Spleen (tissue), 11 donors: Measurements from ENCODE around the gene DLX2. TPM values are rescaled to one million over a fixed set of nuclear protein-coding genes. Genes with fewer than 3 reads are reported as not detected.
A peak's percentile ranks its signal among the peaks of the same experiment; 100 is the strongest.

Source experiments
- DNase-seq: peaks from one replicate; pipeline ENCODE4 v3.0.0-alpha.2; 2020
- H3K27ac ChIP-seq, 8 donors: fragments of 200-600 bp; sonication (generic) in 7 of 8; 1 replicate in 4 of 8; 2 replicates in 4 of 8; pipeline versions ENCODE4 v1.5.0 to v1.8.0; 2016 to 2021; ENCODE audit warnings: inconsistent platforms in 4 of 8, mild to moderate bottlenecking in 4 of 8, moderate library complexity in 1 of 8
- H3K27me3 ChIP-seq, 7 donors: fragments of 200-600 bp; sonication (generic) in 6 of 7; replicated peaks in 1 of 7; 1 replicate in 4 of 7; 2 replicates in 3 of 7; pipeline versions ENCODE4 v1.5.0 to v1.8.0; 2016 to 2021; ENCODE audit warnings: inconsistent platforms in 3 of 7, mild to moderate bottlenecking in 1 of 7
- H3K36me3 ChIP-seq, 6 donors: fragments of 200-600 bp; sonication (generic) in 5 of 6; 1 replicate in 4 of 6; 2 replicates in 2 of 6; pipeline versions ENCODE4 v1.5.0 to v1.8.0; 2016 to 2021; ENCODE audit warnings: inconsistent platforms in 2 of 6
- H3K4me1 ChIP-seq, 6 donors: fragments of 200-600 bp; sonication (generic) in 5 of 6; 1 replicate in 3 of 6; 2 replicates in 3 of 6; pipeline versions ENCODE4 v1.5.0 to v1.8.0; 2016 to 2021; ENCODE audit warnings: inconsistent platforms in 3 of 6
- H3K4me3 ChIP-seq, 8 donors: fragments of 200-600 bp; sonication (generic) in 7 of 8; 1 replicate in 4 of 8; 2 replicates in 4 of 8; pipeline versions ENCODE4 v1.5.0 to v1.8.0; 2016 to 2021; ENCODE audit warnings: inconsistent platforms in 4 of 8, mild to moderate bottlenecking in 4 of 8, moderate library complexity in 2 of 8
- H3K9me3 ChIP-seq, 8 donors: fragments of 200-600 bp; sonication (generic) in 7 of 8; 1 replicate in 4 of 8; 2 replicates in 4 of 8; pipeline versions ENCODE4 v1.5.0 to v1.8.0; 2016 to 2021; ENCODE audit warnings: inconsistent platforms in 4 of 8
- POLR2A ChIP-seq, 3 donors: fragments of 450-650 bp; IDR thresholded peaks; one replicate each; pipeline ENCODE4 v1.5.1; 2017; ENCODE audit warnings: antibody characterized with exemption in 3 of 3, mild to moderate bottlenecking in 1 of 3
- POLR2AphosphoS5 ChIP-seq, 3 donors: sonication (generic); formaldehyde crosslinking; IDR thresholded peaks; one replicate each; pipeline ENCODE4 v1.5.1; 2017; ENCODE audit warnings: antibody characterized with exemption in 3 of 3
- WGBS, 5 donors: extraction: QIAGEN DNeasy Blood & Tissue Kit in 3 of 5; methylation state at CpG; one replicate each; pipeline versions ENCODE4 v1.1.5 to v1.1.7; 2013 to 2018; 5-methylcytosine and 5-hydroxymethylcytosine counted together
- intact Hi-C: fragments of 100-400 bp; cut with DNase I; formaldehyde crosslinking; loops from one replicate; pipeline ENCODE4 v1.15.0; 2023; ENCODE audit warnings: low total_unique reads
- polyA plus RNA-seq, 3 donors: library from polyadenylated mRNA; stranded (reverse); fragments of 200-250 nt; gene quantifications; one replicate each; pipeline ENCODE4 v1.2.1, GENCODE V29; 2013
- total RNA-seq, 7 donors: library from RNA; depleted of rRNA in 3 of 7; stranded (reverse); fragments of >200 nt in 3 of 7; fragmentation: NEBNext Ultra II Directional in 4 of 7; extraction: Animal tissue kit (Norgen Biotek cat#: 25700) in 4 of 7; gene quantifications; one replicate each; pipeline versions ENCODE4 v1.1.0 to v1.2.1, GENCODE V29; 2016 to 2021
- TF ChIP-seq, protein P1 (sequence below), 11 experiments: fragments of 200-600 bp in 7 of 11; fragments of 450-650 bp in 4 of 11; sonication (generic) in 4 of 11; IDR thresholded peaks in 8 of 11; conservative IDR thresholded peaks in 3 of 11; 1 replicate in 7 of 11; 2 replicates in 4 of 11; pipeline versions ENCODE4 v1.4.0 to v1.8.0; 2016 to 2021; ENCODE audit warnings: antibody characterized with exemption in 11 of 11, inconsistent platforms in 4 of 11, mild to moderate bottlenecking in 1 of 11
- donor health status: healthy with polysubstance abuse.
- donor health status: DM: no; HTN: no; CAD: no; lungs with moderate emphysema.
- donor health status: DM: no; HTN: no; CAD: no.
- donor health status: Bipolar disorder and iron deficiency.
- donor health status: healthy.
- donor health status: DM: no; HTN: no; CAD: no.
- donor health status: DM: yes; HTN: yes; CAD: no.

Gene DLX2
- total and polyA plus RNA-seq, 10 donors: 0.06 TPM; not detected in 9

DNA sequence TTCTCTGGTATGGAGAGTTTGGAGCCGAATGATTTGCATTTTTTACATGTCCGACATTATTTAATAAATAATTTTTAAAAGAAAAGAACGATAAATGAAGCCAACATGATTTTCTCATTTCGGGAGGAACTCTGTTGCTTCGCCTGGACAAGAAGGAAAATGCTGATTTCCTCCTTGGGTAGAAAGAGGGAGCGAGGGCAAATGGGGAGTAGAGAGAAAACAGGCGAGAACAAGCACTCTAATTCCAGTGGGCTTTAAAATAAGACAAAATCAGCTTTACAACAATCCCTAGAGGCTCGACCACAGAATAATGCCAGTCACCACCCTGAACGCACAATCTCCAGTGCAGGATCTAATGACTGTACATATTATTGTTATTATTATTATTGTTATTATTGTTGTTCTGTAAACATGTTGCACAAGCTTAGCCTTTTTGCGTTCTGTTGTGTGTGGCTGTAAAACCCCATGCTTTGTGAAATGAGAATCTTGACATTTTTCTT, 13.6 kb downstream of the DLX2 start:
- H3K4me3 ChIP-seq: no peak overlapping the region
- 9 to 18% (median 15%) methylated on average over 10 of the region's 10 CpGs for WGBS, 5 donors
- H3K9me3 ChIP-seq: peaks cover 0 to 30% (median 0%) of the 10 kb centered on the region in 8 donors
- no peak for DNase-seq
- peaks cover 54 to 100% (median 100%) of the 10 kb centered on the region in 7 donors for H3K27me3 ChIP-seq
- intact Hi-C loops: no loop called here
- H3K4me1 ChIP-seq: peaks cover 16 to 69% (median 41%) of the 10 kb centered on the region in 6 donors
- TF ChIP-seq, protein P1, sequence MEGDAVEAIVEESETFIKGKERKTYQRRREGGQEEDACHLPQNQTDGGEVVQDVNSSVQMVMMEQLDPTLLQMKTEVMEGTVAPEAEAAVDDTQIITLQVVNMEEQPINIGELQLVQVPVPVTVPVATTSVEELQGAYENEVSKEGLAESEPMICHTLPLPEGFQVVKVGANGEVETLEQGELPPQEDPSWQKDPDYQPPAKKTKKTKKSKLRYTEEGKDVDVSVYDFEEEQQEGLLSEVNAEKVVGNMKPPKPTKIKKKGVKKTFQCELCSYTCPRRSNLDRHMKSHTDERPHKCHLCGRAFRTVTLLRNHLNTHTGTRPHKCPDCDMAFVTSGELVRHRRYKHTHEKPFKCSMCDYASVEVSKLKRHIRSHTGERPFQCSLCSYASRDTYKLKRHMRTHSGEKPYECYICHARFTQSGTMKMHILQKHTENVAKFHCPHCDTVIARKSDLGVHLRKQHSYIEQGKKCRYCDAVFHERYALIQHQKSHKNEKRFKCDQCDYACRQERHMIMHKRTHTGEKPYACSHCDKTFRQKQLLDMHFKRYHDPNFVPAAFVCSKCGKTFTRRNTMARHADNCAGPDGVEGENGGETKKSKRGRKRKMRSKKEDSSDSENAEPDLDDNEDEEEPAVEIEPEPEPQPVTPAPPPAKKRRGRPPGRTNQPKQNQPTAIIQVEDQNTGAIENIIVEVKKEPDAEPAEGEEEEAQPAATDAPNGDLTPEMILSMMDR (IDR thresholded peaks at IDR 0.05 in 8 of 11, conservative IDR thresholded peaks at IDR 0.05 in 3 of 11): no peak
- TF ChIP-seq POLR2AphosphoS5 (IDR thresholded peaks at IDR 0.05): no peak
- TF ChIP-seq POLR2A (IDR thresholded peaks at IDR 0.05): no peak
- no peaks in the 10 kb centered on the region for H3K36me3 ChIP-seq
- H3K27ac ChIP-seq: no peak overlapping the region

DNA sequence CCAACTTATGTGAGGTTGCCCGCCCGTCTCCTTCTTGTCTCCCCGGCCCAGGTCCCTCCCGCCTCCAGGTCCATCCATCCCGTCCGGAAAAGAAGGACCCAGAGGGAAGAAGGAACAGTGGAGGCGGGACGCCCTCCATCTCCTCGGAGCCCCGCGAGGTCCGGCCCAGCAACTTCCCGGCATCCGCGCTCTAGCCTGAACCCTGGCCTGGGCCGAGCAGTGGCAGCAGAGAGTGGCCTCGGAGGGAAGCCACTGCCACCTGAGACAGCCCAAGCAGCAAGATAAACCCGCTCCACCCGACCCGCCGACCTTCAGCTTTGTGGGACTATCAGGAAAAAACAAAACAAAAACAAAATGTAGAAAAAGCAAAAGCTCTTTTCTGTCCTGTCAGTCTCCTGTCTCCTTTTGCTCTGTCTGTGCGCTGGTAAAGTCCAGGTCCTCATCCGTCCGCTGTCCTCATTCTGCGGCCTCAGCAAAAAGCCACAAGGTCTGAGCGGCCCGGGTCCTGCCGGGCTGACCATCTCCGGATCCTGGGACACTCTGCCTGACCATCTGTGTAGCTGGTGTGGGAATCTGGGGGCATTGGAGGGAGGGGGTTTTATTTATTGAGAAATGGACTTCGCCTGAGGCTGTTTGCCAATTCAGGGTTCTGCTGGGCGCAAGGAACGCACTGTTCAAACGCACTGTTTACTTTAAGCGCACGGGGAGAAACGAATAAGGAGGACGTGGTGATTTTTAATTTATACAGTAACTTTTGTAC, 14.3 kb downstream of the DLX2 start:
- H3K9me3 ChIP-seq: peaks cover 0 to 24% (median 0%) of the 10 kb centered on the region in 8 donors
- no peak overlapping the region for H3K27ac ChIP-seq
- H3K27me3 ChIP-seq: peaks cover 53 to 100% (median 100%) of the 10 kb centered on the region in 7 donors
- intact Hi-C loops: no loop called here
- H3K36me3 ChIP-seq: no peaks in the 10 kb centered on the region
- H3K4me3 ChIP-seq: peak overlapping the region in 1 of 8 donors; percentile 30
- 6 to 15% (median 13%) methylated on average over 33 to 37 of the region's 37 CpGs for WGBS, 5 donors
- peaks cover 14 to 69% (median 41%) of the 10 kb centered on the region in 6 donors for H3K4me1 ChIP-seq
- TF ChIP-seq POLR2AphosphoS5 (IDR thresholded peaks at IDR 0.05) (no peak), POLR2A (IDR thresholded peaks at IDR 0.05) (no peak)
- TF ChIP-seq, protein P1 (IDR thresholded peaks at IDR 0.05 in 8 of 11, conservative IDR thresholded peaks at IDR 0.05 in 3 of 11): no peak
- DNase-seq: no peak

DNA sequence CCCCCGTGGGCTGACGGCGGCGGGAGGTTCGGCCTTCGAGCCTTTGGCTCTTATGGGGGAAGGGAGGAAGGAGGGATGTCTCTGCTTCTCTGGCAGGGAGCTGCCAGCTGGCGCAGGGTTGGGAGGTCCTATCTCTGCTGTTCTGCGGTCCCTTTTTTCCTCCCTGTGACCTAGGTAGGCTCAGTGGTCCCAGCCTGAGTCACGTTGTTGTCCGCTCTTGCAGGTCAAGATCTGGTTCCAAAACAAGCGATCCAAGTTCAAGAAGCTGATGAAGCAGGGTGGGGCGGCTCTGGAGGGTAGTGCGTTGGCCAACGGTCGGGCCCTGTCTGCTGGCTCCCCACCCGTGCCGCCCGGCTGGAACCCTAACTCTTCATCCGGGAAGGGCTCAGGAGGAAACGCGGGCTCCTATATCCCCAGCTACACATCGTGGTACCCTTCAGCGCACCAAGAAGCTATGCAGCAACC, 14.9 kb downstream of the DLX2 start:
- intact Hi-C loops: no loop called here
- no peak for DNase-seq
- Histone ChIP-seq H3K9me3 (peaks cover 0 to 24% (median 0%) of the 10 kb centered on the region in 8 donors), H3K4me3 (peak overlapping the region in 1 of 8 donors; percentile 30), H3K27me3 (peaks cover 51 to 100% (median 100%) of the 10 kb centered on the region in 7 donors), H3K36me3 (no peaks in the 10 kb centered on the region), H3K27ac (no peak overlapping the region), H3K4me1 (peaks cover 18 to 71% (median 47%) of the 10 kb centered on the region in 6 donors)
- TF ChIP-seq, protein P1 (IDR thresholded peaks at IDR 0.05 in 8 of 11, conservative IDR thresholded peaks at IDR 0.05 in 3 of 11): no peak
- TF ChIP-seq POLR2AphosphoS5 (IDR thresholded peaks at IDR 0.05) (no peak), POLR2A (IDR thresholded peaks at IDR 0.05) (no peak)
- WGBS, 5 donors: 5 to 19% (median 5%) methylated on average over 19 to 23 of the region's 23 CpGs

DNA sequence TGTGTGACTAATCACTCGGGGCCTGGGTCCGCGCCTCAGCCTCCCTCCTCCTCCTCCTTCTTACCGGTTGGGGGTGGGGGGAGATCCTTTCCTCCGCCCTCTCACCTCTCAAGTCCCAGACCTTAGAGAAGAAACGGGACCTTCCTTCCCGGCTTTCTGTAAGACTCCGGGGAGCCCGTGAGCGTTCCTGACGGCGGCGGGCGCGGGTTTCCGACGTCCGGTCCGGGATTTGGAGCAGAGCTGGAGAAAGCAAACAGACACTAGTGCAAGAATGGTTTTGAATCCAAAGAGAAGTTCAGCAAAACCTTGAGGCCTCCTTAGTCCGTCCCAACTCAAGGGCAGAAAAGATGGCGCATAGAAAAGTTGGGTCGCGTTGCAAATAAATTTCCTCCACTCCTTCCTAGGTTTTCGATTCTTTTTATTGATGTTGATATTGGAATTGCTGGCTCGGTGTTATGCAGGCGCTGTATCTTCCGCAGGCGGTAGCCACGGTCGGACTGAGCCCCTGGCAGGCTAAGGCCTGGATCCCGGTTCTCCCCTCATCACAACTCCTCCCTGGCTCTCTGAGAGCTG, 15.4 kb downstream of the DLX2 start:
- intact Hi-C loops: no loop called here
- DNase-seq: no peak
- TF ChIP-seq, protein P1 (IDR thresholded peaks at IDR 0.05 in 8 of 11, conservative IDR thresholded peaks at IDR 0.05 in 3 of 11): no peak
- TF ChIP-seq POLR2AphosphoS5 (IDR thresholded peaks at IDR 0.05) (peak in 1 of 3 donors; percentile 37), POLR2A (IDR thresholded peaks at IDR 0.05) (no peak)
- peaks cover 0 to 24% (median 0%) of the 10 kb centered on the region in 8 donors for H3K9me3 ChIP-seq
- peak overlapping the region in 2 of 8 donors; percentile 47 to 69 for H3K4me3 ChIP-seq
- peaks cover 18 to 76% (median 50%) of the 10 kb centered on the region in 6 donors for H3K4me1 ChIP-seq
- no peaks in the 10 kb centered on the region for H3K36me3 ChIP-seq
- H3K27ac ChIP-seq: no peak overlapping the region
- WGBS, 5 donors: 5 to 11% (median 9%) methylated on average over 31 of the region's 31 CpGs
- H3K27me3 ChIP-seq: peaks cover 52 to 100% (median 100%) of the 10 kb centered on the region in 7 donors
